HepG2 (cell line): Measurements from ENCODE around the gene TEAD1.

Experiments
- CTCF ChIP-seq: sonication (generic); formaldehyde crosslinking; IDR thresholded peaks from 2 replicates; pipeline ENCODE4 v1.5.0; 2020; ENCODE audit warnings: mild to moderate bottlenecking, missing genetic modification reagents, moderate library complexity
- DNMT3B ChIP-seq: conservative IDR thresholded peaks from 2 replicates; pipeline ENCODE4 v1.6.1; 2016; ENCODE audit warnings: missing biosample characterization, control low read depth
- EP300 ChIP-seq, 3 experiments: sonication (generic) in 1 of 3; formaldehyde crosslinking in 1 of 3; IDR thresholded peaks; 2 replicates each; pipeline versions ENCODE4 v1.5.1 to v1.6.1; 2011 to 2020; ENCODE audit warnings: low read depth in 2 of 3, low read length in 2 of 3, borderline replicate concordance in 1 of 3, improper control_type of control experiment in 1 of 3, mild to moderate bottlenecking in 1 of 3, missing genetic modification reagents in 1 of 3, moderate library complexity in 1 of 3
- JUN ChIP-seq: sonication (generic); formaldehyde crosslinking; IDR thresholded peaks from 2 replicates; pipeline ENCODE4 v1.4.0; 2020; ENCODE audit warnings: mild to moderate bottlenecking, missing genetic modification reagents
- JUNB ChIP-seq: sonication (generic); formaldehyde crosslinking; IDR thresholded peaks from 2 replicates; pipeline ENCODE4 v1.8.0; 2022; ENCODE audit warnings: missing genetic modification reagents, mild to moderate bottlenecking, borderline replicate concordance
- MZF1 ChIP-seq: sonication (generic); formaldehyde crosslinking; IDR thresholded peaks from 2 replicates; pipeline ENCODE4 v1.8.1; 2023; ENCODE audit warnings: mild to moderate bottlenecking, missing genetic modification reagents, borderline replicate concordance
- NFE2L2 ChIP-seq: fragments of 150-350 bp; IDR thresholded peaks from 2 replicates; pipeline ENCODE4 v1.6.1; 2014; ENCODE audit warnings: low read length
- PAXIP1 ChIP-seq: sonication (generic); formaldehyde crosslinking; conservative IDR thresholded peaks from 2 replicates; pipeline ENCODE4 v1.4.0; 2020; ENCODE audit warnings: mild to moderate bottlenecking, missing genetic modification reagents, moderate library complexity
- POLR2A ChIP-seq, 2 experiments: IDR thresholded peaks; 2 replicates each; pipeline ENCODE4 v1.6.1; 2011; ENCODE audit warnings: low read depth in 2 of 2, low read length in 2 of 2, mild to moderate bottlenecking in 1 of 2, moderate library complexity in 1 of 2; ENCODE audit not compliant: insufficient read depth in 1 of 2
- ZNF773 ChIP-seq: sonication (generic); formaldehyde crosslinking; IDR thresholded peaks from 2 replicates; pipeline ENCODE4 v1.4.0; 2020; ENCODE audit warnings: missing genetic modification reagents, borderline replicate concordance

DNA sequence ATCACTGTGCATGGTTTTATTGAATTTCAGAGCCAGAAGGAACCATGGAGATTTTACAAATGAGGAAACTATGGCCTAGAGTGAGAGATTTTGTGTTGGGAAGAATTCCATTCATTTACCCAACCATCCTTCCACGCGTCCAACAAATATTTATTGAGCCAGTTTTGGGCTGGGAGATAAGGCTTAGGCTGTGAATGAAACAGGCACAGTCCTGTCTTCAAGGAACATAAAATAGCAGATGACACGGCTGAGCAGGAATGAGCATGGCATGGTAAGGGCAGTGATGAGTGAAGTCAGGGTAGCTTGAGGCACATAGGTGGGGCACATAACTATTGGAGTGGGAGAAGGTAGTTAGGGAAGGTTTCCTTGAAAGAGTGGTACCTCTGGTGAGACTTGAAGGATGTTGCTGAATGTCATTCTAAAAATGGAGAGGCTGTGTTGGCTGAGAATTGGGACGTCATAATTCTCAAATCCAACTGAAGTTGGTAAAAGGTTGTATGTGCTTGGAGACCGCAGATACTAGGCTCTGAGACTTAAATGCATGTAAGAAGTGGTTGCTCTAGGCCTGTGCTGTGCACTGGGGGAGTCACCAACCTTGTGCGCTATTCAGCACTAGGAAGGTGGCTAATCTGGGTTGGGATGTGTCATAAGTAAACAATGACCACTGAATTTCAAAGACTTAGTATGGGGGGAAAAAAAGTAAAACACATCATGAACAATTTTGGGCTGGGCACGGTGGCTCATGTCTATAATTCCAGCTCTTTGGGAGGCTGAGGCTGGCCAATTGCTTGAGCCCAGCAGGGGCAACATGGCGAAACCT lies 51.9 kb downstream of the TEAD1 start:
- TF ChIP-seq PAXIP1 (no peak), POLR2A (IDR thresholded peaks at IDR 0.05; ENCODE audit: insufficient read depth in 1 of 2, low read depth in 2 of 2, low read length in 2 of 2) (no peak), EP300 (IDR thresholded peaks at IDR 0.05; ENCODE audit: low read depth in 2 of 2, low read length in 2 of 2) (no peak), EP300 (CRISPR knock-in tag; IDR thresholded peaks at IDR 0.05; ENCODE audit: borderline replicate concordance) (no peak), MZF1 (CRISPR knock-in tag) (no peak), JUN (CRISPR knock-in tag) (no peak), JUNB (CRISPR knock-in tag) (no peak), DNMT3B (no peak), ZNF773 (CRISPR knock-in tag) (no peak), NFE2L2 (no peak), CTCF (CRISPR knock-in tag) (no peak)
